SK-MEL-5 (cell line): Measurements from ENCODE around the gene CRYBA4. TPM values are rescaled to one million over a fixed set of nuclear protein-coding genes. Genes with fewer than 3 reads are reported as not detected.

ENCODE experiments used
- DNase-seq: peaks from one replicate; pipeline ENCODE4 v3.0.0-alpha.2; 2016; ENCODE audit warnings: low read depth, low spot score
- in situ Hi-C: cut with HindIII; loops from 2 replicates; pipeline ENCODE4 v1.10.0; 2016; ENCODE audit warnings: low sequenced_read_pairs, high pct_unique_total_duplicates, low pct_unique_long_range_greater_than_20kb
- polyA plus RNA-seq, 2 experiments: library from polyadenylated mRNA; depleted of rRNA; stranded (reverse); fragments of >200 nt; gene quantifications; 2 replicates each; pipeline ENCODE4 v1.2.3, GENCODE V29; 2015
- total RNA-seq: library from RNA; depleted of rRNA; stranded (reverse); fragments of >200 nt; shearing (Covaris generic); gene quantifications from 2 replicates; pipeline ENCODE4 v1.2.3, GENCODE V29; 2014; rRNA removed

The CRYBA4 gene
- total RNA-seq = 0.21 and 0.29 TPM in 2 replicates
- not detected in 2 replicates for polyA plus RNA-seq (2015; cell fraction: cytosol; rRNA removed)
- polyA plus RNA-seq (2015; cell fraction: nucleus; rRNA removed) = 0.68 TPM in 1 of 2 replicates, not detected in the other

DNA sequence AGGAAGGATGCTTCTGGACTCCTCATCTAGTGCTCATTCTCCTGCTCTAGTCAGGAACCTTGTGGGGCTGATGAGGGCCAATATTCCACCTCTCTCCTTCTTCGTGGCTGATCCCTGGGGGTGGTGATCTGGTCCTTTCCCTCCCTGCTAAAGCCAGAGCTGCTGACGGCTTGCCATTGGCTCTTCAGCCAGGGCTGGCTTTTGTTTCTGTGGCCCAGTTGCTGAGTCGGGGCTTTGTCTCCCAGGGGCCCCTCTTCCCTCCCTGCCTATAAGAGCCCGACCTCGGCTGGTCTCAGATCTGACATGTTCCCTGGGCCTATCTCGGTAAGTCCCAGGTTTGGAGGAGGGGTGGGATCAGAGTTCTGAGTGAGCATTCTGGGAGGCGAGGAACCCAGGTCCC lies at the start of gene CRYBA4:
TSS of gene CRYBA4 (plus strand) at position 301 of the 400 bp plus-strand sequence. CDS start 634 bp downstream, outside the sequence.
- in situ Hi-C loops = no loop called here
- DNase-seq = no peak

DNA sequence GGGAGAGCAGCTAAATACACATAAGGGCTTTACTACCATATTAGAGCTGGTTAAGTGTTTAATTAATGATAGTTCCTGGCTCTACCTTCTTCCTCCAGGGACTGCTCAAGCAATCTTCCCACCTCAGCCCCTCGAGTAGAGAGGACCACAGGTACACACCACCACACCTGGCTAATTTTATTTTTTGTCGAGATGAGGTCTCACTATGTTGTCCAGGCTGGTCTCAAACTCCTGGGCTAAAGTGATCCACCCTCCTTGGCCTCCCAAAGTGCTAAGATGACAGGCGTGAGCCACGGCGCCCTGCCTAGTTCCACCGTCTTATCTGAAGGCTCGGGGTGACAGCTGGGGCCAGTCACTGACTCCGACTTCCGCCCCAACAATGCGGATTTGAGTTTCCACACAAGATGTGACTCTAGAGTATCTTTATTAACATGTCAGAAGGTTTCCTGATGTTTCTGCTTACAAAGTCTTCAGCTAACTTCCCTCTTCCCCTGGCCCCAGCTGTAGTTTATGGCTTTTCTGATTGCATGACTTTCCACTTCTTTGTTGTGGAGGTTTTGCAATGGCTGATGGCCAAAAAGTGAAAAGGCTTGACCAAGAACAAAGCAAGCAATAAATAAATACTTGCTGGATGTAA lies 48.6 kb upstream of the CRYBA4 start:
- in situ Hi-C loops = no loop called here
- DNase-seq = no peak

DNA sequence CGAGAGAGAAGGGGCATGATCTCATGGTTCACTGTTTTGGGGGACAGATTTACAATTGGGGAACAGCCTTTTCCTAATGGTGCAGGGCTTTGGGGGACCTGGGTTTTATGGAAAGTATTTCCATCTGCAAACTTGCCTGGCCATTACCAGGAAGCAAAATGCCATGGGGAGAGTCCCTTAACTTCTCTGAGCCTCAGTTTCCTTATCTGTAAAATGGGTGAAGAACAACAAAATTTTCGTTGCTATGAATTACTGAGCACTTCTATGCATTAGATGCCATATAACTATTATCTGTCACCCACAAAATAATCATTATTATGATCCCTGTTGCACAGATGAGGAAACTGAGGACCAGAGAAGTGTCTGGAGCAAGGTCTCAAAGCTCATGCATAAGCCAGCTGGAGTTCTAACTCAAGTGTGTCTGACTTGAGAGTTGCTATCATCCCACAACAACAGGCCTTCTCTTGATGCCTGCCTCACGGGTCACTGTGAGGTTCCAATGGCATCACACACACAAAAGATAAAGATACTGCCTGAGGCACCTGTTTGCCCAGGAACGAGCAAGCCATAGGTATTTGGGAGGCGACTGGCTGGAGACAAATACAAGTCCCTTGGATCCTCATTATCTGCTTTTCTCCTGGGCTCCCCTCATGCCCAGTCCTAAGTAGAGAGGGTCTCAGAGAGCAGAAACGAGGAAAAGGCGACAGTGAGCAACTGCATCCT lies 47.6 kb upstream of the CRYBA4 start:
- in situ Hi-C loops = no loop called here

DNA sequence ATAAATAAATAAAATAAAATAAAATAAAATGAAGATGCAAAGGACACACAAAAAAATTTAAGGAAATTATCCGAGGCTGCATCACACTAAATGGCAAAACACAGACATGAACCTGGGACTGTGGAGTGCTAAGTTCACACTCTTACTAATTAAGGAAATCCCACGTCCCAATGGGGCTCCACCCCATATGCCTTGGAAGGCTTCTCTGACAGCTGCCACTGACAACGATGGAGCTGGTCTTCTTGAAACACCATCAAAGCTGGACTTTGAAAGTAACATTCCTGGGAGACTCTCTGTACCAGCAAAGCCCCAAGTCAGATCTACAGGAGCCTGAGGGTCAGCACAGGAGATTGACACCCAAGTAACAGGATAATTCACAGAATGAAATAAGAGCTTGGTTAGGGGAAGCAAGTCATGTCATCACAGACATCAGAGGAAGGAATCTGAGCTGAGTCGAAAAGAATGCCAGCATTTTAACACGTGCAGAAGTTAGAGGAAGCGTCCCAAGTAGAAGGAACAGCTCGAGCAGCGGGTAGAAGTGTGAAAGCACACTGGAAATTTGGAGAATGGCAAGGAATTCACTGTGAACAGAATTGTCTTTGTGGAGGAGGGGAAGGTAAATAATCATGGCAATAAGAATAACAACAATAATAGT lies 45.6 kb upstream of the CRYBA4 start:
- in situ Hi-C loops = no loop called here
- DNase-seq = no peak

More for the DNA sequence above, 47.6 kb upstream of the CRYBA4 start:
- no peak for DNase-seq

DNA sequence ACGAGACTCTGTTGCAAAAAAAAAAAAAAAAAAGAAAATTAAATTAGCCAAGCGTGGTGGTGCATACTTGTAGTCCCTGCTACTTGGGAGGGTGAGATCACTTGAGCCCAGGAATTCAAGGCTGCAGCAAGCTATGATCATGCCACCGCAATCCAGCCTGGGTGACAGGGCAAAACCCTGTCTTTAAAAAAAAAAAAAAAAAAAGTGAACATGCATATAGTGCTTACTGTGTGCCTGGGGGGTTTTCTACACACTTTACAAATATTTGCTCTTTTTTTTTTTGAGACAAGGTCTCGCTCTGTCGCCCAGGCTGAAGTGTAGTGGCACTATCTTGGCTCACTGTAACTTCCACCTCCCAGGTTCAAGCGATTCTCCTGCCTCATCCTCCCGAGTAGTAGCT lies 44.7 kb upstream of the CRYBA4 start:
- in situ Hi-C loops = no loop called here
- no peak for DNase-seq

DNA sequence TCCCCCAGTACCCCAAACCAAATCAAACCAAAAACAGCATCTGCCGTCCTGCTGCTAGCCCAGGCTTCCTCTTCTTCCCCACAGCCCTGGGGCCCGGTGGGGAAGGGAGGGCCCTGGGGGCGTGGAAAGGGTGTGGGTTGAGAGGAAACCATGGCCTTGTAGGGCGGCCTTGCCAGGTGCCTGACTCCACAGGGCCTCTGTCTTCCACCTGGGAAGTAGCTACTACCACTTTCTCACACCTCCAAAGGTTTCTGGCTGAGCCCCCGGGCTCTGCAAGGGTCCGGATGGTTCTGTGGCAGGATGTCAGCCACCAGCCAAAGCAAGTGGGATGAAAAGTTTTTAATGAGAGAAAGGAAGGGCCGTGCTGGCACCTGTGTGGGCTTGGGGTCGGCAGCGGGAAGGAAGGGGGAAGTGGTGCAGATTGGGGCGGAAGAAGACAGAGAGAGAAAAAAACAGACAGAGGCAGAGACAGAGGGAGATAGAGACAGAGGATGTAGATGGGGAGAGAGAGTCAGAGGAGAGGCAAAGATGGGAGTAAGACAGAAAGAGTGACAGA lies 42.4 kb upstream of the CRYBA4 start:
- no peak for DNase-seq
- in situ Hi-C loops = no loop called here

DNA sequence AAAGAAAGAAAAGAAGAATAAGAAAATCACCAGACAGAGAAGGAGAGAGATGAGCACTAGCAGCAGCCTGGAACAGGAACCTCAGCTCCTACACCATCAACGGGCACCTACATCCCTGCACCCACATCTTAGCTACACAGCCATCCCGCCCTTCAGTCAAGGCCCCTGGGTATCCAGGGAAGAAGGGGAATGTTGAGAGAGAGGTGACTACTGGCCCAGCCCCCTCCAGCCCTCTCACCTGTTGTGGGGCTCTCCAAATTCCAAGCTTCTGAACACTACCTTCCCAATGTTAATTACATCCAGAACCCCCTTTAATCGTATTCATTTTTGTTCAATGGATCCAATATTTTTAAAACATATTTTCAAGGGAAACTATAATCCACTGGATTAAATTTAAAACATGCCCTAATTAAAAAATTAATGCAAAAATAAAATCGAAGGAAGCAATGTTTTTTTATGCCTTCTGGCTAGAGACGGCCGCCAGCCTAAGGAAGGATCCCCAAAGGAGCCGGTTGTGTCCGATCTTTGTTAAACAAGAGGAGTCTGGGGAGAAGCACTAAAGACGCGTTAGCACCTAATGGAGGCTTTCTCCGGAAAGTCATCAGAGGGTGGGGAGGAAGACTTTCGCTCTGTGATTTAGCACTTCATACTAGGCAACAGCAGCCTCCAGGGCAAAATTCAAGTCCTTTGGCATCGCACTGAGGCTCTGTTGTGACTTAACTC lies 41.4 kb upstream of the CRYBA4 start:
- DNase-seq = no peak

DNA sequence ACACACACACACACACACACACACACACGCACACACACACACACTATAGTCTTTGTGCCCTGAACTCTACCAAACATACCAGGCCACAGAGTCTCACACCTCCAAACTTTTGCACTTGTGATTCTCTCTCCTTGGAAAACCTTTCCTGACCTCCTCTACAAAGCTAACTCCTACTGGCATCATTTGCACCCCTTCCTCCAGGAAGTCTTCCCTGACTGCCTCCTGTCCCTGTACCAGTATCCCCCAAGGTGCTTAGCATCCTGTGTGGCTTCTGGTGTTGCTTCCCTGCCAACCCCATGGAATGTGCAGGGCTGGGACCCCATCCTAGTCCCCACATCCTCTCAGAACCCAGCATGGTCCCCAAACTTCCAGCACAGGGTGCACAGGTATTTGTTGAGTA lies 40.7 kb upstream of the CRYBA4 start:
- DNase-seq = no peak
- in situ Hi-C loops = no loop called here

More for the DNA sequence above, 41.4 kb upstream of the CRYBA4 start:
- in situ Hi-C loops = no loop called here

DNA sequence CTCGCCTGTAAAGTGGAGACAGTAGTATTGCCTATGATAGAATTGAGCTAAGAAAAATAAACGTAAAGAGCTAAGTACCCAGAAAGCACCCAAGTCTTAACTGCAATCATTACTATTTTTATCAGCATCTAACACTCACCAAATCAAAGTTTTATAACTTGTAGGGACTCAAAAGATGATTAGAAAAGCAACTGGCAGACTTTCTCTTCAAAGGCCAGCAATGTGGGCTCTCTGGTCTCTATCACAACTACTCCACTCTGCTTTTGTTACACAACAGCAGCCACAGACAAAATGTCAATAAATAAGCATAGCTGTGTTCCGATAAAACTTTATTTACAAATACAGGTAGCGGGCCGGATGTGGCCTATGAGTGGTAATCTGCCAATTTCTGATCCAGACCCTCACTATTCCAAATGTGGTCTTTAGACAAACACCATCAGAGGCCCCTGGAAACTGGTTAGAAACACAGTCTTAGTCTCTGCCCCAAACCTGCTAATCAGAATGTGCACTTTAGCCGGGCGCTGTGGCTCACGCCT lies 40.1 kb upstream of the CRYBA4 start:
- DNase-seq = no peak
- in situ Hi-C loops = no loop called here

DNA sequence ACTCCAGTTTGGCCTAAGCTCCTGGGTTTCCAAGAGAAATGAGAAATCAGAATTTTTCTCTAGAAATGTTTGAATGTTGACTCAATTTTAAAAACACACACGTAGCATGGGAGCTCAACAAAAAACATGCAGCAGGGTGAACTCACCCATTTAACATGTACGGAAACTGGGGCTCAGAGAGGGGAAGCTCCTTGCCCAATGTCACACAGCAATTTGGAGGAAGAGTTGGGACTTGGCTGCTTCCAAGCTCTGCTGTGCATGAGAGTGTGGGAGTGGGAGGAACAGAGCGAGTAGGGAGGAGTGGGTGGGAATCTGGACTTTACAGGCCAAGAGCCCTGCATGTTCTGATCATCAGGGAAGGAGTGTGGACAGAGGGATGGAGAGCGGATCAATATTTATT lies 37.8 kb upstream of the CRYBA4 start:
- no peak for DNase-seq
- in situ Hi-C loops = no loop called here

DNA sequence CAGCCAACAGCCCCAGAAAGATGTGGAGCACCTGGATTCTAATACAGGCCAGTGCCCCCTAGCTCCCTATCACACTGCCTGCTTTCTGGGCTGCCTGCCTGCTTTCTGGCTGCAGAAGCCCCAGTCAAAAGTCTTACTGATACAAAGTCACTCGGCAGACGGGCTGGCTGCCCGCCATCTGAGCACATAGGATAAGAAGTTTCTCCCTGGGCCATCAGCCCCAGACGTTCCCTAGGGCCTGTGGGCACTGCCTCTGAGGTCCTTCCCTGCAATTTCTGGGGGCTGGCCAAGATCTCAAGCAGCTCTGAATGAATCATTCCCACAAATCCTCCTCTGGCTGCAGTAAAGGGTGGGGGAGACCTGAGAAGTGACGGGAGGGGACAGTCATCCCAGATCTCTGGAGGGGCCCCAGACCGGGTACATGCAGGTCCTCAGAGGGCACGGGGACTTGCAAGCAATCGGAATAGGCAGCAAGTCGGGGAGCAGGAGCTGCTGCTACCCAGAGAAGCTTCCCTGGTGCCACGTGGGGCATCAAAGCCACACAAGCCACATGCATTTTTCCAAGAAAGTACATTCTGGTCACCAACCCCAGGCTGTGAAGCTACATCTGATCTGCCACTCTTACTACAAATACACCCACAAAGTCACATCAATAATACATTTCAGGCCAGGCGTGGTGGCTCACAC lies 36.5 kb upstream of the CRYBA4 start:
- in situ Hi-C loops = no loop called here
- no peak for DNase-seq

DNA sequence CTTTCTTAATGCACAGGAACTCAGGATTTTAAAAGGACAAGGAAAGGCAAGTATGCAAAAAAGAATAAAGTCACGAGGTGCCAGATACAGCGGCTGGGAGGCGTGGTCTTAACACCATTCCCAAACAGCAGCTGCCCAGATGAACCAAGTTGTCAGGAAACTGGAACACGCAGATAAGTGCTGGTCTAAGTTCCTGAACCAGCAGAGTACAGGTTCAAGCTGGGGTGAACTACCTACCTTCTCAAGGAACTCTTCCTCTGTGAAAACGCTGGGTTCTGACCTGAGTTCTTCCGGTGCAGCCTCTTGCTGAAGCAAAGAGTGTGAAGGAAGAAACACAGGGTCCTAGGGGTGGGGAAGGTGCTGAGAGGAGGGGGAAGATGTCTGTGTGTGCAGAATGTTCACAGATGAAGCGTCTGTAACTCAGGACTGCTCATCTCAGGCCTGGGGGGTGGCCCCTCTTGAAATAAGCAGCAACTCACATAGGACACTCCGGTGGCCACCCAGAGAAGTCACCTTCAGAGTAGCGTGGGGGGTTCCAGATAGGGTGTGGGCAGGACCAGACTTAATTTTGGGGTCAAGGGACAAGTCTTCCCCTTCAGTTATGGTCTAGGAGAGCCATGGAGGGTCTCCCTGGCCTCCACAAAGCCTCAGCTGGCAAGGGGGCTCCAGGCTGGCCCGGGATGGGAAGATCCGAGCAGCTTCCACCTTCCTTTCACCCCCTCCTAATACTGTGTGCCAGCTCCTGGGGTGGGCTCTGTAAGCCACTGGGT lies 35.0 kb upstream of the CRYBA4 start:
- in situ Hi-C loops = no loop called here
- no peak for DNase-seq

DNA sequence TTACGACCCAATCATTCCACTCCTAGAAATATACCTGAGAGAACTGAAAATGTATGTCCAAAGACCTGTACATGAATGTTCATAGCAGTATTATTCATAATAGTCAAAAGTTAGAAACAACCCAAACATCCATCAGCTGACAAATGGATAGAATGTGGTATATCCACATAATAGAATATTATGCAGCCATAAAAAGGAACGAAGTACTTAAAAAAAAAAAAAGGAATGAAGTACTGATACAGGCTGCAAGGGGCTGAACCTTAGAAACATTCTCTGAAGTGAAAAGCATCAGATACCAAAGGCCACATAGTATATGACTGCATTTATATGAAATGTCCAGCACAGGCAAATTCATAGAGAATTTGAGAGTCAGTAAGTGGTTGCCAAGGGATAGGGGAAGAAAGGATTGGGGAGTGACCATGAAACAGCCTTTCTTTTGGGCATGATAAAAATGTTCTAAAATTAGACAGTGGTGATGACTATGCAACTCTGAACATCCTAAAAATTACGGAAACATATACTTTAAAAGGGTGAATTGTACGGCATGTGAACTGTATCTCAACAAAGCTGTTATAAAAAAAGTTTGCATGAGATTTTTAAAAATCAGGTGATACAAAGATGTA lies 33.7 kb upstream of the CRYBA4 start:
- no peak for DNase-seq
- in situ Hi-C loops = no loop called here

DNA sequence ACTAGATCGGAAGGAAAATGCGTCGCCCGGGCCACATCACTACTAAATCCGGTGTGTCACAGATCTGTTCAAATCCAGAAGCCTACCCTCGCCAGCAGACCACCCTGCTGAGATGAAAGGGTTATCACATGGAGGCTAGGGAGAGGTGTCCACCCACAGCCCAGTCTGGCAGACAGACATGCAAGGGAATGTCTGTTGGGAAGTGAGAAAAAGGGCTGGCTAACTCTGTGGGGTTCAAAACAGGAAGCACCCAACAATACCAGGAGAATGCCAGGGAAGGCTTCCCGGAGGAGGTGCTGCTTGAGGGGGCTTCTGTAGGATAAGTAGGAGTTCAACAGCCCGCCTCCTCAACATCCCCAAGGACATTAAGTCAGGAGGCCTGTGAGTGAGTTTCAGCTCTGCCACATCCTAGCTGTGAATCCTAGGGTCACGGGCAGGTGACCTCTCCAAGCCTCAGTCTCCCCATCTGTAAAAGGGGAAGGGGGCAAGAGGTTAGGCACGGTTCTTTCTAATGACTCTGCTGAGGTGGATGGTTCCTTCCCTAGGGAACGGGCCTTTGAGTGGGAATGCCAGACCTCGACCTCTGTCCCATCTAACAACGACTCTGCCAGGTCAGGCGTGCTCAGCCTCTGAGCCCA lies 32.9 kb upstream of the CRYBA4 start:
- no peak for DNase-seq
- in situ Hi-C loops = no loop called here

DNA sequence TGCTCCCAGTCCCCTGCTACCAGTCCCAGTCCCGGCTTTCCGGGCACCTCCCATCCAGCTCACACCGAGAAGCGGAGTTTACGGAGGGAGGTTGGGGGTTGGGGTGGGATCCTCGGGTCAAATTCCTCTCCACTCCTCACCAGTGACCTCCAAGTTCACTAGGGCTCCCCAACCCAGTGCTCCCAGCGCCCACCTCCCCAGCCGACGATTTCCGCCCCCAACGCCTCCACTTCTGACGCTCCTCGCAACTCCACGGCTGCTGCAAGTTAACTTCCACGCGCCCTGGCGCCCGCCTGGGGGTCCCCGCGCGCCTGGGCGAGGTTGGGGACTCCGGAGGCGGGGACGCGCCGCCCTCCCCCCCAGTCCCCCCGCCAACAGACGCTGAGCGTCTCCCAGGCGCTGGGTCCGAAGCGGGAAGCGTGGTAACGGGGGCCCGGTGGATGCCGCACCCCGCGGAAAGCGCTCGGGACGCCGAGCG lies 32.4 kb upstream of the CRYBA4 start:
- in situ Hi-C loops = no loop called here
- DNase-seq = peak; percentile 28
